ENCODE data around the gene MSI2.

MSI2 gene

GRCh38 chr17:57466017-57466471 lies 209.7 kb downstream of the MSI2 start:
- DNase-seq: peak; percentile 92

- peak; percentile 54 for DNase-seq
These were observed 210.2 kb downstream of the MSI2 start for GRCh38 chr17:57466521-57466920.

- no peak for DNase-seq
These were observed 210.9 kb downstream of the MSI2 start for GRCh38 chr17:57467226-57467625.

- DNase-seq: no peak
These were observed 211.5 kb downstream of the MSI2 start for GRCh38 chr17:57467801-57468200.

GRCh38 chr17:57468932-57469775 lies 212.8 kb downstream of the MSI2 start:
- peak; percentile 50 for DNase-seq

GRCh38 chr17:57470906-57471305 lies 214.6 kb downstream of the MSI2 start:
- DNase-seq: no peak

GRCh38 chr17:57471868-57472368 lies 215.6 kb downstream of the MSI2 start:
- peak; percentile 75 for DNase-seq

- peak; percentile 52 for DNase-seq
These were observed 219.5 kb downstream of the MSI2 start for GRCh38 chr17:57475796-57476195.

GRCh38 chr17:57477522-57478362 lies 221.4 kb downstream of the MSI2 start:
- DNase-seq: peak; percentile 51

- no peak for DNase-seq
These were observed 222.3 kb downstream of the MSI2 start for GRCh38 chr17:57478478-57479250.

GRCh38 chr17:57480438-57481196 lies 224.3 kb downstream of the MSI2 start:
- DNase-seq: peak; percentile 42

- DNase-seq: peak; percentile 85
These were observed 225.6 kb downstream of the MSI2 start for GRCh38 chr17:57481910-57482391.

- no peak for DNase-seq
These were observed 226.3 kb downstream of the MSI2 start for GRCh38 chr17:57482657-57483056.

GRCh38 chr17:57484081-57484666 lies 227.9 kb downstream of the MSI2 start:
- DNase-seq: no peak

- DNase-seq: no peak
These were observed 228.7 kb downstream of the MSI2 start for GRCh38 chr17:57484826-57485565.

GRCh38 chr17:57485566-57485865 lies 229.2 kb downstream of the MSI2 start:
- DNase-seq: no peak

GRCh38 chr17:57485916-57486881 lies 229.9 kb downstream of the MSI2 start:
- peak; percentile 44 for DNase-seq

GRCh38 chr17:57486882-57487301 lies 230.6 kb downstream of the MSI2 start:
- no peak for DNase-seq

GRCh38 chr17:57487573-57487972 lies 231.2 kb downstream of the MSI2 start:
- no peak for DNase-seq

- DNase-seq: no peak
These were observed 232.5 kb downstream of the MSI2 start for GRCh38 chr17:57488856-57489255.
